ENCODE data around the gene MRPS18A.

The MRPS18A gene

GRCh38 chr6:43629104-43629504 lies 58.5 kb downstream of the MRPS18A start, which contains the start of gene GTPBP2:
Gene GTPBP2 (minus strand): TSS chr6:43629264. CDS start chr6:43629162, 102 bp downstream.
- H3K4me3 ChIP-seq (ENCODE audit: low read depth, low read length) = peak within 1 kb of the TSS; percentile 98
- peak; percentile 99 for DNase-seq (ENCODE audit: low read depth)
- TF ChIP-seq CTCF (IDR thresholded peaks at IDR 0.05; ENCODE audit: insufficient read depth, low read depth, low read length, missing control alignments) = no peak

GRCh38 chr6:43628393-43629103 lies 59.0 kb downstream of the MRPS18A start:
- H3K4me3 ChIP-seq (ENCODE audit: low read depth, low read length) = peak overlapping the region; percentile 91
- DNase-seq (ENCODE audit: low read depth) = peak; percentile 69
- no peak for TF ChIP-seq CTCF (IDR thresholded peaks at IDR 0.05; ENCODE audit: insufficient read depth, low read depth, low read length, missing control alignments)

GRCh38 chr6:43627008-43627825 lies 60.4 kb downstream of the MRPS18A start:
- no peak for TF ChIP-seq CTCF (IDR thresholded peaks at IDR 0.05; ENCODE audit: insufficient read depth, low read depth, low read length, missing control alignments)

GRCh38 chr6:43625393-43625992 lies 62.1 kb downstream of the MRPS18A start:
- DNase-seq (ENCODE audit: low read depth) = no peak
- TF ChIP-seq CTCF (IDR thresholded peaks at IDR 0.05; ENCODE audit: insufficient read depth, low read depth, low read length, missing control alignments) = no peak
- H3K4me3 ChIP-seq (ENCODE audit: low read depth, low read length) = no peak overlapping the region

More at GRCh38 chr6:43627008-43627825, 60.4 kb downstream of the MRPS18A start:
- H3K4me3 ChIP-seq (ENCODE audit: low read depth, low read length) = 0 out of 2 replicates have a peak overlapping the region, but pooled peaks have one; percentile 91
- peak; percentile 61 for DNase-seq (ENCODE audit: low read depth)

- no peak for TF ChIP-seq CTCF (IDR thresholded peaks at IDR 0.05; ENCODE audit: insufficient read depth, low read depth, low read length, missing control alignments)
- no peak for DNase-seq (ENCODE audit: low read depth)
- H3K4me3 ChIP-seq (ENCODE audit: low read depth, low read length) = no peak overlapping the region
Observed at GRCh38 chr6:43624786-43625288, 62.8 kb downstream of the MRPS18A start.

GRCh38 chr6:43623880-43624785 lies 63.5 kb downstream of the MRPS18A start:
- no peak for DNase-seq (ENCODE audit: low read depth)
- no peak overlapping the region for H3K4me3 ChIP-seq (ENCODE audit: low read depth, low read length)
- no peak for TF ChIP-seq CTCF (IDR thresholded peaks at IDR 0.05; ENCODE audit: insufficient read depth, low read depth, low read length, missing control alignments)

Measured in GM12865 (cell line).